Endothelial cell of umbilical vein (primary cell): ENCODE data around the gene ZNF8. TPM values are rescaled to one million over a fixed set of nuclear protein-coding genes. Genes with fewer than 3 reads are reported as not detected.

Experiments
- BruUV-seq: library from RNA; stranded (reverse); fragments of 400-500 nt; replicated peaks from 2 replicates; lab custom pipeline; 2021; lab: Mats Ljungman, UMichigan
- CTCF ChIA-PET: fragments of 300-600, 350-600 bp; sonication (Branson Sonifier 250); formaldehyde crosslinking; loops from one replicate; lab custom pipeline; 2021; ENCODE audit warnings: antibody characterized with exemption, inconsistent platforms; lab: Charles Lee
- POLR2A ChIA-PET: fragments of 300-600, 350-600 bp; sonication (Branson Sonifier 250); formaldehyde crosslinking; loops from one replicate; lab custom pipeline; 2021; ENCODE audit warnings: antibody characterized with exemption, inconsistent platforms; lab: Charles Lee
- DNase-seq: peaks from one replicate; pipeline ENCODE4 v3.0.0-alpha.2; 2011; ENCODE audit warnings: low read depth, low spot score
- FAIRE-seq: peaks from 2 replicates; lab custom pipeline; 2011; peaks lifted over from hg19 to GRCh38; lab: Jason Lieb, UNC
- H2AFZ ChIP-seq: 2 replicates; pipeline ENCODE4 v1.6.0; 2012; ENCODE audit warnings: low read depth, low read length, control low read depth, inconsistent platforms
- H3K27ac ChIP-seq: 2 replicates; pipeline ENCODE4 v1.5.1; 2011; ENCODE audit warnings: low read depth, mild to moderate bottlenecking, control low read depth, low read length, moderate library complexity; ENCODE audit not compliant: insufficient read depth
- H3K27me3 ChIP-seq, 2 experiments: 2 replicates each; pipeline versions ENCODE4 v1.6.0 to v1.6.1; 2011; ENCODE audit warnings: low read length in 2 of 2, mixed read lengths in 1 of 2; ENCODE audit not compliant: control insufficient read depth in 2 of 2, insufficient read depth in 2 of 2
- H3K36me3 ChIP-seq, 2 experiments: 2 replicates in 1 of 2; 3 replicates in 1 of 2; pipeline ENCODE4 v1.5.1; 2011; ENCODE audit warnings: low read length in 2 of 2, mild to moderate bottlenecking in 1 of 2, moderate library complexity in 1 of 2; ENCODE audit not compliant: control insufficient read depth in 2 of 2, insufficient read depth in 2 of 2; ENCODE audit errors: extremely low read depth in 1 of 2
- H3K4me1 ChIP-seq: 3 replicates; pipeline ENCODE4 v1.5.1; 2011; ENCODE audit warnings: mild to moderate bottlenecking, low read length; ENCODE audit not compliant: control insufficient read depth, insufficient read depth; ENCODE audit errors: extremely low read depth
- H3K4me2 ChIP-seq: 2 replicates; pipeline ENCODE4 v1.6.1; 2011; ENCODE audit warnings: low read length, control low read depth, mixed read lengths; ENCODE audit not compliant: insufficient read depth
- H3K4me3 ChIP-seq, 3 experiments: fragments of 200-600 bp in 1 of 3; sonication (generic), shearing (Covaris generic) in 1 of 3; replicated peaks in 1 of 3; 2 replicates each; pipeline ENCODE4 v1.5.1; 2011 to 2016; ENCODE audit warnings: control low read depth in 3 of 3, low read length in 3 of 3, mild to moderate bottlenecking in 2 of 3, inconsistent platforms in 1 of 3, low read depth in 1 of 3, moderate library complexity in 1 of 3; ENCODE audit not compliant: insufficient read depth in 1 of 3
- H3K79me2 ChIP-seq: 2 replicates; pipeline ENCODE4 v1.6.0; 2012; ENCODE audit warnings: low read length, inconsistent platforms; ENCODE audit not compliant: control insufficient read depth, insufficient read depth
- H3K9ac ChIP-seq: replicated peaks from 2 replicates; pipeline ENCODE3; 2011; ENCODE audit warnings: low read length, control low read depth; ENCODE audit not compliant: insufficient read depth; ENCODE audit errors: extremely low read depth
- H3K9me1 ChIP-seq: replicated peaks from 3 replicates; pipeline ENCODE4 v1.6.0; 2011; ENCODE audit warnings: mild to moderate bottlenecking, low read length; ENCODE audit not compliant: control insufficient read depth, insufficient read depth; ENCODE audit errors: extremely low read depth
- H3K9me3 ChIP-seq: replicated peaks from 2 replicates; pipeline ENCODE4 v1.5.1; 2012; ENCODE audit warnings: low read length, inconsistent platforms; ENCODE audit not compliant: control insufficient read depth, insufficient read depth
- H4K20me1 ChIP-seq: replicated peaks from 2 replicates; pipeline ENCODE3; 2011; ENCODE audit warnings: mild to moderate bottlenecking, low read length; ENCODE audit not compliant: control insufficient read depth, insufficient read depth; ENCODE audit errors: extremely low read depth
- FOS ChIP-seq: IDR thresholded peaks from 2 replicates; pipeline ENCODE4 v1.6.1; 2011; ENCODE audit warnings: mild to moderate bottlenecking, low read length, moderate library complexity, borderline replicate concordance; ENCODE audit not compliant: insufficient read depth
- GATA2 ChIP-seq: IDR thresholded peaks from 2 replicates; pipeline ENCODE4 v1.7.0; 2011; ENCODE audit warnings: low read depth, mild to moderate bottlenecking, moderate library complexity, mixed read lengths, low read length; ENCODE audit not compliant: insufficient read length, insufficient read depth
- JUN ChIP-seq: IDR thresholded peaks from 2 replicates; pipeline ENCODE4 v1.6.1; 2011; ENCODE audit warnings: borderline replicate concordance, low read depth; ENCODE audit not compliant: insufficient read length, insufficient read depth
- dilution Hi-C: fragments of 300-500 bp; cut with MboI; formaldehyde crosslinking; loops from one replicate; pipeline ENCODE4 v1.15.0; 2019; ENCODE audit warnings: low sequenced_read_pairs; ENCODE audit not compliant: extremely low pct_ligation_motif_present
- intact Hi-C: fragments of 100-400 bp; cut with micrococcal nuclease; formaldehyde crosslinking; loops from one replicate; pipeline ENCODE4 v1.10.0; 2022
- polyA plus RNA-seq, 4 experiments: library from polyadenylated mRNA; depleted of rRNA in 3 of 4; stranded (reverse) in 3 of 4; unstranded in 1 of 4; fragments of >200 nt; gene quantifications; 2 replicates each; pipeline versions ENCODE4 v1.2.1 to v1.2.3, GENCODE V29; 2011 to 2012; ENCODE audit warnings: missing spikeins in 1 of 4
- total RNA-seq: library from RNA; stranded (reverse); gene quantifications from 2 replicates; pipeline ENCODE4 v1.2.3, GENCODE V29; 2021

ZNF8 gene
- total and polyA plus RNA-seq, 2 donors (not counting 3 experiments of a cell fraction or from before 2014, with no cell fraction given), result 4.0 to 6.8 TPM

GRCh38 chr19:58335630-58336029, 56.9 kb downstream of the ZNF8 start:
- no peaks in the 10 kb centered on the region for H3K9me1 ChIP-seq
- H3K4me3 ChIP-seq, result no peak overlapping the region
- H3K79me2 ChIP-seq, result no peaks in the 10 kb centered on the region
- no peak overlapping the region for H3K4me2 ChIP-seq
- no peak overlapping the region for H2AFZ ChIP-seq
- peaks cover 0 to 22% of the 10 kb centered on the region in 2 experiments for H3K36me3 ChIP-seq
- ChIA-PET CTCF (no interaction called here), POLR2A (no interaction called here)
- H3K4me1 ChIP-seq, result no peaks in the 10 kb centered on the region
- no peak overlapping the region for H3K27ac ChIP-seq
- no peak for FAIRE-seq
- H3K9me3 ChIP-seq, result peaks cover 2% of the 10 kb centered on the region
- intact Hi-C loops (no loop called here), dilution Hi-C loops (no loop called here)
- BruUV-seq, result no TSS peak
- no peak for DNase-seq
- H4K20me1 ChIP-seq, result no peaks in the 10 kb centered on the region
- no peak overlapping the region for H3K9ac ChIP-seq
- no peaks in the 10 kb centered on the region for H3K27me3 ChIP-seq
- TF ChIP-seq GATA2, result no peak
- no peak for TF ChIP-seq FOS

GRCh38 chr19:58336216-58336615, 57.5 kb downstream of the ZNF8 start:
- intact Hi-C loops (no loop called here), dilution Hi-C loops (no loop called here)
- no peak overlapping the region for H3K4me2 ChIP-seq
- no peaks in the 10 kb centered on the region for H3K79me2 ChIP-seq
- no peaks in the 10 kb centered on the region for H3K9me1 ChIP-seq
- no peaks in the 10 kb centered on the region for H4K20me1 ChIP-seq
- DNase-seq (no peak), FAIRE-seq (no peak)
- no peaks in the 10 kb centered on the region for H3K4me1 ChIP-seq
- peaks cover 2% of the 10 kb centered on the region for H3K9me3 ChIP-seq
- H3K9ac ChIP-seq, result no peak overlapping the region
- BruUV-seq, result no TSS peak
- H3K27ac ChIP-seq, result no peak overlapping the region
- H3K27me3 ChIP-seq, result no peaks in the 10 kb centered on the region
- CTCF ChIA-PET, result no interaction called here
- H2AFZ ChIP-seq, result no peak overlapping the region
- TF ChIP-seq JUN (no peak), FOS (no peak)
- peaks cover 0 to 22% of the 10 kb centered on the region in 2 experiments for H3K36me3 ChIP-seq
- H3K4me3 ChIP-seq, result no peak overlapping the region
- POLR2A ChIA-PET, result no interaction called here
